HepG2 (cell line): ENCODE data around the gene AP1M1. TPM values are rescaled to one million over a fixed set of nuclear protein-coding genes. Genes with fewer than 3 reads are reported as not detected.

Experiments
- ATAC-seq: fragments of 200-7000 bp; cut with Tn5 transposase; 3 replicates; pipeline ENCODE4 v1.9.1; 2020; ENCODE audit warnings: mild to moderate bottlenecking, moderate library complexity
- BruUV-seq: library from RNA; stranded (reverse); fragments of 400-500 nt; replicated peaks from 2 replicates; lab custom pipeline; 2021; lab: Mats Ljungman, UMichigan
- CTCF ChIA-PET: fragments of 300-600 bp; formaldehyde crosslinking; extraction: SDS; loops from one replicate; lab custom pipeline; 2021; ENCODE audit warnings: low total read pairs, inconsistent platforms, low intra/inter-chr PET ratio; lab: Yijun Ruan, JAX
- POLR2A ChIA-PET: fragments of 350-600 bp; sonication (Branson Sonifier 250); formaldehyde crosslinking; loops from one replicate; lab custom pipeline; 2020; ENCODE audit warnings: antibody characterized with exemption, inconsistent platforms; lab: Yijun Ruan, JAX
- DNase-seq: peaks from one replicate; pipeline ENCODE4 v3.0.0-alpha.2; 2015; ENCODE audit warnings: low spot score
- FAIRE-seq: peaks from 3 replicates; lab custom pipeline; 2011; peaks lifted over from hg19 to GRCh38; lab: Jason Lieb, UNC
- H2AFZ ChIP-seq: one replicate; pipeline ENCODE4 v1.6.1; 2011; ENCODE audit warnings: low read length, inconsistent platforms
- H3K27ac ChIP-seq: fragments of 300-600 bp; 3 replicates; pipeline ENCODE4 v1.8.0; 2011; ENCODE audit warnings: mixed run types, mild to moderate bottlenecking, mixed read lengths, low read length, inconsistent platforms; ENCODE audit not compliant: insufficient read depth; ENCODE audit errors: extremely low read length
- H3K27me3 ChIP-seq, 2 experiments: fragments of 200-600 bp in 1 of 2; 2 replicates in 1 of 2; 3 replicates in 1 of 2; pipeline versions ENCODE4 v1.6.0 to v1.8.0; 2011; ENCODE audit warnings: low read length in 2 of 2, mild to moderate bottlenecking in 2 of 2, moderate library complexity in 2 of 2, inconsistent platforms in 1 of 2; ENCODE audit not compliant: insufficient read depth in 2 of 2, control insufficient read depth in 1 of 2
- H3K36me3 ChIP-seq, 2 experiments: fragments of 200-600 bp in 1 of 2; replicated peaks in 1 of 2; 2 replicates in 1 of 2; 3 replicates in 1 of 2; pipeline versions ENCODE4 v1.5.1 to v1.8.0; 2011; ENCODE audit warnings: low read length in 2 of 2, inconsistent platforms in 1 of 2; ENCODE audit not compliant: insufficient read depth in 2 of 2, control insufficient read depth in 1 of 2
- H3K4me1 ChIP-seq: 2 replicates; pipeline ENCODE4 v1.5.1; 2012; ENCODE audit warnings: low read length, inconsistent platforms; ENCODE audit not compliant: insufficient read depth
- H3K4me2 ChIP-seq: 2 replicates; pipeline ENCODE4 v1.6.0; 2011; ENCODE audit warnings: low read depth, low read length, inconsistent platforms
- H3K4me3 ChIP-seq, 3 experiments: fragments of 200-600 bp in 1 of 3; sonication (generic), shearing (Covaris generic) in 1 of 3; replicated peaks in 1 of 3; 2 replicates each; pipeline ENCODE4 v1.5.1; 2011 to 2016; ENCODE audit warnings: low read length in 3 of 3, inconsistent platforms in 2 of 3, low read depth in 2 of 3, mild to moderate bottlenecking in 2 of 3, control low read depth in 1 of 3, mixed read lengths in 1 of 3; ENCODE audit not compliant: insufficient read depth in 1 of 3
- H3K79me2 ChIP-seq: one replicate; pipeline ENCODE4 v1.6.1; 2011; ENCODE audit warnings: low read length, inconsistent platforms; ENCODE audit not compliant: insufficient read depth
- H3K9ac ChIP-seq: 2 replicates; pipeline ENCODE4 v1.6.0; 2011; ENCODE audit warnings: mild to moderate bottlenecking, low read depth, low read length, inconsistent platforms; ENCODE audit not compliant: insufficient read depth
- H3K9me3 ChIP-seq: 2 replicates; pipeline ENCODE4 v1.5.1; 2012; ENCODE audit warnings: mild to moderate bottlenecking, low read length
- H4K20me1 ChIP-seq: 2 replicates; pipeline ENCODE4 v1.6.0; 2011; ENCODE audit warnings: inconsistent platforms, mild to moderate bottlenecking, low read length, moderate library complexity; ENCODE audit not compliant: insufficient read depth
- ARID4A ChIP-seq: sonication (generic); formaldehyde crosslinking; IDR thresholded peaks from 2 replicates; pipeline ENCODE4 v1.5.0; 2020; ENCODE audit warnings: mild to moderate bottlenecking, missing genetic modification reagents, borderline replicate concordance
- EP300 ChIP-seq, 3 experiments: sonication (generic) in 1 of 3; formaldehyde crosslinking in 1 of 3; IDR thresholded peaks; 2 replicates each; pipeline versions ENCODE4 v1.5.1 to v1.6.1; 2011 to 2020; ENCODE audit warnings: low read depth in 2 of 3, low read length in 2 of 3, borderline replicate concordance in 1 of 3, improper control_type of control experiment in 1 of 3, mild to moderate bottlenecking in 1 of 3, missing genetic modification reagents in 1 of 3, moderate library complexity in 1 of 3
- PCBP2 ChIP-seq: fragments of 200-400 bp; formaldehyde crosslinking; optimal IDR thresholded peaks from 2 replicates; pipeline ENCODE3; 2018; ENCODE audit warnings: low read length, low read depth; ENCODE audit not compliant: poor library complexity, severe bottlenecking
- RNF219 ChIP-seq: sonication (generic); formaldehyde crosslinking; IDR thresholded peaks from 2 replicates; pipeline ENCODE4 v1.5.0; 2020; ENCODE audit warnings: mild to moderate bottlenecking, missing genetic modification reagents
- ZFX ChIP-seq: sonication (generic); formaldehyde crosslinking; IDR thresholded peaks from 2 replicates; pipeline ENCODE4 v1.4.0; 2020; ENCODE audit warnings: mild to moderate bottlenecking, low read depth, missing genetic modification reagents, moderate library complexity
- ZNF720 ChIP-seq: sonication (generic); formaldehyde crosslinking; IDR thresholded peaks from 2 replicates; pipeline ENCODE4 v1.4.0; 2020; ENCODE audit warnings: missing genetic modification reagents
- WGBS: methylation state at CpG from one replicate; pipeline ENCODE4 v1.1.6; 2017; ENCODE audit warnings: low lambda C conversion rate; 5-methylcytosine and 5-hydroxymethylcytosine counted together
- in situ Hi-C: cut with HindIII; loops from 2 replicates; pipeline ENCODE4 v1.10.0; 2017; ENCODE audit warnings: low pct_unique_long_range_greater_than_20kb; ENCODE audit not compliant: extremely low pct_ligation_motif_present
- intact Hi-C: fragments of 100-400 bp; cut with micrococcal nuclease; formaldehyde crosslinking; loops from one replicate; pipeline ENCODE4 v1.10.0; 2022; ENCODE audit not compliant: unreplicated experiment
- polyA plus RNA-seq, 8 experiments: library from polyadenylated mRNA; depleted of rRNA in 3 of 8; stranded (reverse) in 7 of 8; unstranded in 1 of 8; fragments of >200 nt; fragmentation: Illumina TruSeq in 4 of 8; extraction: Trizol in 4 of 8; gene quantifications; 2 replicates each; pipeline versions ENCODE4 v1.2.1 to v1.2.3, GENCODE V29; 2011 to 2016; ENCODE audit warnings: low read depth in 4 of 8, missing spikeins in 1 of 8, mixed read lengths in 1 of 8; ENCODE audit not compliant: insufficient read depth in 1 of 8
- total RNA-seq, 5 experiments: library from RNA; depleted of rRNA; stranded (reverse); fragments of >200 nt; fragmentation: Illumina TruSeq; extraction: Trizol; gene quantifications; 2 replicates each; pipeline ENCODE4 v1.2.3, GENCODE V29; 2016; ENCODE audit warnings: low read depth in 1 of 5

The AP1M1 gene
- total and polyA plus RNA-seq, 2 of the 13 experiments (the other 11 are each of a cell fraction or from before 2014, with no cell fraction given): 34.4 to 46.1 TPM

- no peak for TF ChIP-seq RNF219
These were observed 15.4 kb downstream of the AP1M1 start (continued) for GRCh38 chr19:16213076-16213475.

GRCh38 chr19:16216744-16217670 lies 19.3 kb downstream of the AP1M1 start:
- ATAC-seq (no peak), DNase-seq (no peak), FAIRE-seq (no peak)
- peaks cover 8 to 35% of the 10 kb centered on the region in 2 experiments; a peak in 4 of 5 replicates for H3K36me3 ChIP-seq
- no TSS peak for BruUV-seq
- ChIA-PET CTCF (no interaction called here), POLR2A (no interaction called here)
- H3K4me2 ChIP-seq: no peak overlapping the region
- TF ChIP-seq ZFX (CRISPR knock-in tag): no peak
- no peak for TF ChIP-seq PCBP2
- TF ChIP-seq EP300 (IDR thresholded peaks at IDR 0.05; ENCODE audit: low read depth in 2 of 2, low read length in 2 of 2): no peak
- no peak for TF ChIP-seq EP300 (CRISPR knock-in tag; IDR thresholded peaks at IDR 0.05; ENCODE audit: borderline replicate concordance)
- TF ChIP-seq ZNF720: no peak
- TF ChIP-seq ARID4A (CRISPR knock-in tag): no peak
- intact Hi-C loops: no loop called here
- no peak overlapping the region for H3K4me3 ChIP-seq
- H4K20me1 ChIP-seq: no peaks in the 10 kb centered on the region
- no peaks in the 10 kb centered on the region for H3K4me1 ChIP-seq
- peaks cover 25% of the 10 kb centered on the region for H3K9me3 ChIP-seq
- in situ Hi-C loops: no loop called here
- H3K27ac ChIP-seq: no peak overlapping the region
- H3K79me2 ChIP-seq: no peaks in the 10 kb centered on the region
- H3K9ac ChIP-seq: no peak overlapping the region
- no peaks in the 10 kb centered on the region for H3K27me3 ChIP-seq
- WGBS: 96% methylated on average over 5 of the region's 13 CpGs
- no peak overlapping the region for H2AFZ ChIP-seq
